ENCODE measurements around the gene CD4.

The CD4 gene

DNA sequence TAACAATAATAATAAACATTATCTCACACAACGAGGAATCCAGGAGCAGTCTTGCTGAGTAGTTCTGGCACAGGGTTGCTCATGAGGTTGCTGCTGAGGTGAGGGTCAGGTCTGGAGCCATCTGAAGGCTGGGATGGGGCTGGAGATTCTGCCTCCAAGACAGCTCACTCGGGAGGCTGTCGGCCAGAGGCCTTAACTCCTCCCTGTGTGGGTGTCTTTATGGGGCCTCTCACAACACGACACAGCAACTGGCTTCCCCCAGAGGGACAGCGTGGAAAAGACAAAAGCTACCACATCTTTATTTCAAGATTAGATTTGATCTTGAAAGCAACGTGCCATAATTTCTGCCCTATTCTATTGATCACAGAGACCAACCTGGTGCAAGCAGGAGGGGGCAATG is 7.2 kb upstream of the CD4 start:
- TF ChIP-seq ZFX (IDR thresholded peaks at IDR 0.05) = no peak
- TF ChIP-seq, protein P1, sequence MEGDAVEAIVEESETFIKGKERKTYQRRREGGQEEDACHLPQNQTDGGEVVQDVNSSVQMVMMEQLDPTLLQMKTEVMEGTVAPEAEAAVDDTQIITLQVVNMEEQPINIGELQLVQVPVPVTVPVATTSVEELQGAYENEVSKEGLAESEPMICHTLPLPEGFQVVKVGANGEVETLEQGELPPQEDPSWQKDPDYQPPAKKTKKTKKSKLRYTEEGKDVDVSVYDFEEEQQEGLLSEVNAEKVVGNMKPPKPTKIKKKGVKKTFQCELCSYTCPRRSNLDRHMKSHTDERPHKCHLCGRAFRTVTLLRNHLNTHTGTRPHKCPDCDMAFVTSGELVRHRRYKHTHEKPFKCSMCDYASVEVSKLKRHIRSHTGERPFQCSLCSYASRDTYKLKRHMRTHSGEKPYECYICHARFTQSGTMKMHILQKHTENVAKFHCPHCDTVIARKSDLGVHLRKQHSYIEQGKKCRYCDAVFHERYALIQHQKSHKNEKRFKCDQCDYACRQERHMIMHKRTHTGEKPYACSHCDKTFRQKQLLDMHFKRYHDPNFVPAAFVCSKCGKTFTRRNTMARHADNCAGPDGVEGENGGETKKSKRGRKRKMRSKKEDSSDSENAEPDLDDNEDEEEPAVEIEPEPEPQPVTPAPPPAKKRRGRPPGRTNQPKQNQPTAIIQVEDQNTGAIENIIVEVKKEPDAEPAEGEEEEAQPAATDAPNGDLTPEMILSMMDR (conservative IDR thresholded peaks at IDR 0.05) = no peak
- no peak overlapping the region for H3K27ac ChIP-seq

DNA sequence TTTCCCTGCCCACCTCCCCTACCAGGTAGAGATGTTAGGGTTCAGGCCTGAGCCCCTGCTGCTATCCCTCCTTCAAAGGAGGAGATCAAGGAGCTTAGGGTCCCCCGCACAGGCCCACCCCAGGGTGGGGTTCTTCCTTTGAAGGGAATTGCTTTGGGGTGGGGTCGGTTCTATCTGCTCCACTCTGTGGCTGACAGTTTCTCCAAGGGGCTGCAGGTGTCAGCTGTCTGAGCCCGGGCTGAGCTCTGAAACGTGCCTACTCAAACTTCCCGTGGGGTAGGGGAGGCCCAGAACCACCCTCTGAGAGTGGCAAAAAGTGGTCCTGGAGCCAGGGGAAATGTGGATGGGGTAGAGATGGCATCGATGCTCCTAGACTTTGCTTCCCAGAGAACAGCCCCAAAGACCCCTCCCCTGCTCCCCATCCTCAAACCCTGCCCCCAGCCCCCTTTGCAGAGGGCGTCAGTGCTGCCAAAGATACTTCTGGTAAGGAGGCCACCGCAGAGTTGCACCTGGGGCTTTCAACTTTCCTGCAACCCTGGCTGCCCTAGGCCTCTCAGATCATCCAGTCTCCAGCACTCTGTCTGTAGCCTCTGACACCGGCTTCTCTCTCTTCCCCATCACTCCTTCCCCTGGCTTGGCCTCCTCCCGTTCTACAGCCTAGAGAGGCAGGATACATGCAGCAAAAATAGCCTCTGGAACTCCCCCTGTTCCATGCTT is 6.3 kb upstream of the CD4 start:
- no peak overlapping the region for H3K27ac ChIP-seq
- TF ChIP-seq, protein P1 (conservative IDR thresholded peaks at IDR 0.05) = no peak
- TF ChIP-seq ZFX (IDR thresholded peaks at IDR 0.05) = no peak

DNA sequence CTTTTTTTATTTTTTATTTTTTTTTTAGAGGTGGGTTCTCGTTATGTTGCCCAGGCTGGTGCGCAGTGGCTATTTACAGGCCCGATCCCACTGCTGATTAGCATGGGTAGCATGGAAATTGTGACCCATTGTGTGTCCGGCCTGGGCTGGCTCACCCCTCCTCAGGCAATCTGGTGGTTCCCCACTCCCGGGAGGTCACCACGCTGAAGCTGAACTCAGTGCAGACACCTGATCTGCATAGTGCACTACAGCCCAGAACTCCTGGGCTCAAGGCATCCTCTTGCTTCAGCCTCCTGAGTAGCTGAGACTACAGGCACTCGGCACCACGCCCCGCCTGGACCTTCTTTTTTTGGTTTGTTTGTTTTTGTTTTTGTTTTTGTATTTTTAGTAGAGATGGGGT is 5.5 kb upstream of the CD4 start:
- no peak for TF ChIP-seq ZFX (IDR thresholded peaks at IDR 0.05)
- TF ChIP-seq, protein P1 (conservative IDR thresholded peaks at IDR 0.05) = no peak
- no peak overlapping the region for H3K27ac ChIP-seq

DNA sequence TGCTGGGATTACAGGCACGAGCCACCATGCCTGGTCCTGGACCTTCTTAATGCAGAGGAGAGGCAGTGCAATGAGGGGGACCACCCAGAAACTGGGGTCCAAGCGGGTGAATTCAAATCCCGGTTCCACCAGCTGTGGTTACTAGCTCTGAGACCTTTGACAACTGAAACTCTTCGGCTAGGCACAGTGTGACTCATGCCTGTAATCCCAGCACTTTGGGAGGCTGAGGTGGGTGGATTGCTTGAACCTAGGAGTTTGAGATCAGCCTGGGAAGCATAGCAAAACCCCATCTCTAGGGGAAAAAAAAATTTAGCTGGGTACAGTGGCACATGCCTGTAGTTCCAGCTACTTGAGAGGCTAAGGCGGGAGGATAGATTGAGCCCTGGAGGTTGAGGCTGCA is 5.0 kb upstream of the CD4 start:
- H3K27ac ChIP-seq = no peak overlapping the region
- TF ChIP-seq, protein P1 (conservative IDR thresholded peaks at IDR 0.05) = no peak
- no peak for TF ChIP-seq ZFX (IDR thresholded peaks at IDR 0.05)

DNA sequence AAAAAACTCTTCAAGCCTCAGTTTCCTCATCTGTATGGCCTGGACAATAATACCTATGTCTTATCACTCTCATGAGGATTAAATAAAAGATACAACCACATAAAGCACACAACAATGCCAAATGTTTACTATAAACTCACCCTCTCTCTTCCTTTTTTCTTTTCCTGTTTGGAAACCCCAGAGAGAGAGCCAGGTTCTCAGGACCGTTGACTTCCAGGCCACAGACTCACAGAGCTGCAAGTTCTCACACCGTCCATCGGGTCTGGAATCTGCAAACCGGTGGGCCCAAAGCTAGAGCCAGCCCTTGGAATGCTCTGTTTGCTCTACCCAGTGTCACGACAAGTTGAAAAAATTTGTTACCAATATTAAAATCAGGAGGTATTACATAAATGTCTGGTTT is 4.6 kb upstream of the CD4 start:
- no peak overlapping the region for H3K27ac ChIP-seq
- TF ChIP-seq ZFX (IDR thresholded peaks at IDR 0.05) = no peak
- TF ChIP-seq, protein P1 (conservative IDR thresholded peaks at IDR 0.05) = no peak

DNA sequence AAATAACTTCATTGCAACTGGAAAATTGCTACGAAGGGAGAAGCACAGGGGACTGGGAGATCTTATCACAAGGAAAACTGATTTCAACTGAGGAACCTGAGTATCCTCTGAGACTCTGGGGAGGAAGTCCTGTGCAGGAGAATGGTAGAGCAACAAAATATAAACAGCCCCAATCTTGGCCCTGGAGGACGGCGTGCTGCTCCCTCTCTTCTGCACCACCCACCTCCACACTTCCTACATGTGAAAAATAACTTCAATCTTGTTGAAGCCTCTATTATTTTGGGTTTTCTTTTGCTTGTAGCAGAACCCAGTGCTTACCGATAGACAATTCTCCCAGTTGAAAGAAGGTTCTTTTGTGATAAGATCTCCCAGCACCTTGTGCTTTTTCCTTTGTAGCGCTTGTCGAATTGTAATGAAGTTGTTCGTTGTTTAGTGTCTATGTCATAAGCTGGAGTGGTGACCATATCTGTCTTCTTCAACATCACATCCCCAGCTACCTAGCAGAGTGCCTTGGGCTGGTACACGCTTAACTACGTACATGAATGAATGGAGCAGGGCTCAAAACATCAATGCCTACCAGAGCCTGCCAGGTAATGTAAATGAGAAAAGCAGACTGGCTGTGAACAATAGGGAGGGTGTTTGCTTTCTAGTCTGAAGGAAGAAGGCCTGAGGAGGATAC is 2.8 kb upstream of the CD4 start:
- TF ChIP-seq, protein P1 (conservative IDR thresholded peaks at IDR 0.05) = no peak
- no peak for TF ChIP-seq ZFX (IDR thresholded peaks at IDR 0.05)
- no peak overlapping the region for H3K27ac ChIP-seq

DNA sequence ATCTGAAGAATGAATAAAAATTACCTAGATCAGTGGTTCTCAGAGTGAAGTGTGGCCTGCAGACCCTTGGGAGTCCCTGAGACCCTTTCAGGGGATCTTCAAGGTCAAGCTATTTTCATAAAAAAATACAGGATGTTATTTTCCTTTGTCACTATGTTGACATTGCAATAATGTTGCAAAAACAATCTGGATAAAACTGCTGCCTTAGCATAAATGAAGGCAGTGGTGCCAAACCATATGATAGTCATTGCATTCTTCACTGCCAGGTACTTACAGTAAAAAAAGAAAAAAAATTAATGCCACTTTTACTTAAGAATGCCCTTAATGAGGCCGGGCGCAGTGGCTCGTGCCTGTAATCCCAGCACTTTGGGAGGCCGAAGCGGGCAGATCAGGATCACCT is 2.0 kb upstream of the CD4 start:
- H3K27ac ChIP-seq = no peak overlapping the region
- TF ChIP-seq, protein P1 (conservative IDR thresholded peaks at IDR 0.05) = no peak
- TF ChIP-seq ZFX (IDR thresholded peaks at IDR 0.05) = no peak

All from C4-2B (cell line).